Fibroblast of the aortic adventitia (primary cell): Measurements from ENCODE around the gene FAM177A1. TPM values are rescaled to one million over a fixed set of nuclear protein-coding genes. Genes with fewer than 3 reads are reported as not detected.
"Not testable (repeated sequence)": the region's sequence is repeated elsewhere in the genome, so short reads cannot be mapped to it uniquely, and the experiment has no call there.

ENCODE experiments used
- DNase-seq: peaks from one replicate; pipeline ENCODE4 v3.0.0-alpha.2; 2010; ENCODE audit warnings: low read depth
- H3K4me3 ChIP-seq: 2 replicates; pipeline ENCODE4 v1.5.1; 2011; ENCODE audit warnings: low read depth, mild to moderate bottlenecking, control low read depth, low read length, moderate library complexity
- total RNA-seq: library from RNA; depleted of rRNA; stranded (reverse); fragments of >200 nt; gene quantifications from 2 replicates; pipeline ENCODE4 v1.2.3, GENCODE V29; 2012; ENCODE audit warnings: low replicate concordance
- TF ChIP-seq, protein P1 (sequence below): IDR thresholded peaks from 2 replicates; pipeline ENCODE4 v1.5.1; 2011; ENCODE audit warnings: mild to moderate bottlenecking, low read length, control low read depth, inconsistent platforms; ENCODE audit not compliant: insufficient read depth

The FAM177A1 gene
- total RNA-seq, 1 donor: 37.4 TPM

DNA sequence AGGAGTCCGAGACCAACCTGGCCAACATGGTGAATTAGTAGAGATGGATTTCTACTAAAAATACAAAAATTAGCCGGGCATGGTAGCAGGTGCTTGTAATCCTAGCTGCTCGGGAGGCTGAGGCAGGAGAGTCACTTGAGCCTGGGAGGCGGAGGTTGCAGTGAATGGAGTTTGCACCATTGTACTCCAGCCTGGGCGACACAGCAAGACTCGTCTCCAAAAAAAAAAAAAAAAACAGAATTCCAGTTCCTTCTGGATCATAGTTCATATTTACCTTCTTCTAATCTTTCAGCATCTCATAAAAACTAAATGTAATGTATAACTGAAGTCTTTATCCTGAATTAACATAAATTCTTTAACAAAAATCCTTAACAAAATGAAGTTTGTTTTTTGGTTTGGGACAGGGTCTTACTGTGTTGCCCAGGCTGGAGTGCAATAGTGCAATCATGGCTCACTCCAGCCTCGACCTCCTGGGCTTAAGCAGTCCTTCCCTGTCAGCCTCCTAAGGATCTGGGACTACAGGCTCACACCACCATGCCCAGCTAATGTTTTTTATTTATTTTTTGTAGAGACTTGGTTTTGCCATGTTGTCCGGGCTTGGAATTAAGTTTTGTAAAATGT, 37.6 kb downstream of the FAM177A1 start:
- TF ChIP-seq, protein P1, sequence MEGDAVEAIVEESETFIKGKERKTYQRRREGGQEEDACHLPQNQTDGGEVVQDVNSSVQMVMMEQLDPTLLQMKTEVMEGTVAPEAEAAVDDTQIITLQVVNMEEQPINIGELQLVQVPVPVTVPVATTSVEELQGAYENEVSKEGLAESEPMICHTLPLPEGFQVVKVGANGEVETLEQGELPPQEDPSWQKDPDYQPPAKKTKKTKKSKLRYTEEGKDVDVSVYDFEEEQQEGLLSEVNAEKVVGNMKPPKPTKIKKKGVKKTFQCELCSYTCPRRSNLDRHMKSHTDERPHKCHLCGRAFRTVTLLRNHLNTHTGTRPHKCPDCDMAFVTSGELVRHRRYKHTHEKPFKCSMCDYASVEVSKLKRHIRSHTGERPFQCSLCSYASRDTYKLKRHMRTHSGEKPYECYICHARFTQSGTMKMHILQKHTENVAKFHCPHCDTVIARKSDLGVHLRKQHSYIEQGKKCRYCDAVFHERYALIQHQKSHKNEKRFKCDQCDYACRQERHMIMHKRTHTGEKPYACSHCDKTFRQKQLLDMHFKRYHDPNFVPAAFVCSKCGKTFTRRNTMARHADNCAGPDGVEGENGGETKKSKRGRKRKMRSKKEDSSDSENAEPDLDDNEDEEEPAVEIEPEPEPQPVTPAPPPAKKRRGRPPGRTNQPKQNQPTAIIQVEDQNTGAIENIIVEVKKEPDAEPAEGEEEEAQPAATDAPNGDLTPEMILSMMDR: no peak

DNA sequence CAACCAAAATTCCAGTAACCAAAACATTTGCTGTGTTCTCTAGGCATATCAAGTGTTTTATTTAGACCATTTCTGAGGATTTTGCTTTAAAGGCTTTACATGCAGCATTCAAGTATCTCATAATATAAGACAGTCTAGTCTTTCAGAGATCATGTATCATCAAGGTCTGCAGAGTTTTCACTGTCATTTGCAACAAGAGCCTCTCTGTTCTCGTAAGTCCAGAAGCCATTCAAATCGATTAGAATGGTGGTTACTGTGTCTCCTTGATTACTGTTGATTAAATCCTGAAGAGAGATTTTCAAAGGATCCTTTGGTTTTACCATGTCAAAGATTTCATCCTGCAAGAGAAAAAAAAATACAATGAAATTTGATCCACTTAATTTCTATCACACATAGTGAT, 39.4 kb downstream of the FAM177A1 start:
- no peak for DNase-seq
- H3K4me3 ChIP-seq: no peak overlapping the region
- TF ChIP-seq, protein P1: no peak

More for the DNA sequence above, 37.6 kb downstream of the FAM177A1 start:
- no peak overlapping the region for H3K4me3 ChIP-seq
- no peak for DNase-seq

DNA sequence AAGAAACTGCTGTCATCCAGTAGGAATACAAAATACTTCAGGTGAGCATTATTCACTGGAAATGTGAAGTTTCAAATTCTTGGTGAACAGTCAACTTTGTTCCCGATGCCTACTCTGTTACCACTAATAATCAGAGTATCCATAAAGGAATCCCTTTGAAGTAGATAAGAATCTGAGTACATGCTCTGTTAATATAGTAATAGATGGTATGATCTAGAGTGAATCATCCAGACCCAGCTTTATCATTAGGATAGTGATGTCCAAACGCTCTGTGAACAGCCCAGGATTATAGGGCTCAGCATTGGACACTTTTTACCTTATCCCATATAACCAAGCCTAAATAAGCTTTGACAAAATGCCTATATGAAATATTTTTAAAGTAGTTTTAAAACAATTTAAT, 42.4 kb downstream of the FAM177A1 start:
- TF ChIP-seq, protein P1: no peak
- DNase-seq: no peak
- no peak overlapping the region for H3K4me3 ChIP-seq

DNA sequence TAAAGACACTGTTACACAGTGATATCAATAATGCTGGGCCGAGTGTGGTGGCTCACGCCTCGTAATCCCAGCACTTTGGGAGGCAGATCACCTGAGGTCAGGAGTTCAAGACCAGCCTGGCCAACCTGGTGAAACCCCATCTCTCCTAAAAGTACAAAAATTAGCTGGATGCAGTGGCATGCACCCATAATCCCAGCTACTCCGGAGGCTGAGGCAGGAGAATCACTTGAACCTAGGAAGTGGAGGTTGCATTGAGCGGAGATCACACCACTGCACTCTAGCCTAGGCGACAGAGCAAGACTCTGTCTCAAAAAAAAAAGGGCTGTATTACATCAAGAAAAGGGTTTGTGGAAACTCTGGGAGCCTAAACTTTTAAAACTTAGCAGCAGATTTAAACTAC, 48.6 kb downstream of the FAM177A1 start:
- H3K4me3 ChIP-seq, DNase-seq: not testable (repeated sequence)

DNA sequence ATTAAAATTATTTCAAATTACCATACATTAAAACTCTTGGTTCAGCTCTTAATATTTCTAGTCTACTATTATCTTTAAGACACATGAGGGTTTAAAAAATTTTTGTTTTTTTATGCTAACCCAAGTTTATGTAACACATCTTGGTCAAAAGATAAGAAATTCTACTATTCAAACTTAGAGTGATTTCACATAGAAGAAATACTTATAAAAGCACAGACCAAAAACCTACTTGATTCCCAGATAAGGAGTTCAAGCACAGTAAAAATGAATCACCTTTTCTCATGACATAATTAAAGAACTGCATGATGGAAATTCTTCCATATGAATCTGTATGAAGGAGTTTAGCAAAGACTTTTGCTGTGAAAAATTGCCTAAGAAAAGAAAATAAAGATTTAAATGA, 61.8 kb downstream of the FAM177A1 start:
- DNase-seq: no peak
- TF ChIP-seq, protein P1: no peak
- H3K4me3 ChIP-seq: no peak overlapping the region

DNA sequence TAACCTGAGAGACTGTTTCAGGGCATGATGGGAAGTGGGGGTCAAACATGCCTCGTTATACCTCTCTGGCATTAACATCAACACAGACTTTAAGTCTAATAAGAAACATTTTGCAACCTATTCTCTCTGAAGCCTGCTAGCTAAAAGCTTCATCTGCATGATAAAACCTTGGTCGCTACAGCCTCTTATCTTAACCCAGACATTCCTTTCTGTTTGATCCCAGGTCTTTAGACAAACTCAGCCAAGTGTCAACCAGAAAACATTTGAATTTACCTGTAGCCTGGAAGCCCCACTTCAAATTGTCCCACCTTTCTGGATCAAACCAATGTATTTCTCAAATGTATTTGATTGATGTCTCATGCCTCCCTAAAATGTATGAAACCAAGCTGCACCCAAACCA, 66.6 kb downstream of the FAM177A1 start:
- no peak overlapping the region for H3K4me3 ChIP-seq
- TF ChIP-seq, protein P1: no peak
- no peak for DNase-seq

DNA sequence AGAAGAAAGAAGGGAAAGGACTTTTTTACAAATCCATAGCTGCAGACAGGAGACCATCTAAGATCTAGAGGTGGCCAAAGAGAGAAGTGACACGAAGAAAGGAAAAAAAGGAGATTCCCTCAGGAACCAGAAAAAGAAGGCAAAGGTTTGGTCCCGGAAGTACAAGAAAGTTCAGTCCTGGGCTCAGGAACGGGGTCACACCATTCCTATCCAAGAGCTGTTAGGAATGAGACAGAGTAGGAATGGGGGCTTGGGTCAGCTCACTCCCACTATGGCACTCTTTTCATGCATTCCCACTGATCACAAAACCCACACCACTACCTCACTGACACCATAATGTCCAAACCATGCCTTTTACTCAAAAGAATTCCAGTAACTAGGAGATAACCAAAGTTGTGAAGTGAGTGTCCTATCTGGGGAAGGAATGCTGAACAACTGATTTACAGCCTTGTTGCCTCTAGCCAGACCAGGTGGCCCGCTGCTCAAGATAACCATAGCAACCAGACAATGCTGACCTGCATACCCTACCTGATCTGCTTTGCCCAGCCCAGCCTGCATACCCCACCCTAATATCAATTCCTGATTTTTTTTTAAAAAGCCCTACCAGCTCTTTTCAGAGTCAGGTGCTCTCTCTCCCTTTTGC, 67.4 kb downstream of the FAM177A1 start:
- TF ChIP-seq, protein P1: no peak
- no peak for DNase-seq
- no peak overlapping the region for H3K4me3 ChIP-seq
